ENCODE measurements around the gene IGFN1. TPM values are rescaled to one million over a fixed set of nuclear protein-coding genes. Genes with fewer than 3 reads are reported as not detected.

Gene IGFN1
- total RNA-seq, 4 donors from 2014 or later, result not detected

GRCh38 chr1:201183753-201184152 lies 6.9 kb upstream of the IGFN1 start:
- no peak for ATAC-seq
- 40 to 43% methylated on average over 1 of the region's 5 CpGs for WGBS, 2 donors (ENCODE audit: low coverage in 1 of 2)
- H3K4me3 ChIP-seq, result no peak overlapping the region
- H3K27ac ChIP-seq, result no peak overlapping the region
- no peaks in the 10 kb centered on the region for H3K4me1 ChIP-seq
- TF ChIP-seq EP300 (IDR thresholded peaks at IDR 0.05), result no peak
- H3K9me3 ChIP-seq, result no peaks in the 10 kb centered on the region
- H3K27me3 ChIP-seq, result no peaks in the 10 kb centered on the region
- no peaks in the 10 kb centered on the region for H3K36me3 ChIP-seq

DNA sequence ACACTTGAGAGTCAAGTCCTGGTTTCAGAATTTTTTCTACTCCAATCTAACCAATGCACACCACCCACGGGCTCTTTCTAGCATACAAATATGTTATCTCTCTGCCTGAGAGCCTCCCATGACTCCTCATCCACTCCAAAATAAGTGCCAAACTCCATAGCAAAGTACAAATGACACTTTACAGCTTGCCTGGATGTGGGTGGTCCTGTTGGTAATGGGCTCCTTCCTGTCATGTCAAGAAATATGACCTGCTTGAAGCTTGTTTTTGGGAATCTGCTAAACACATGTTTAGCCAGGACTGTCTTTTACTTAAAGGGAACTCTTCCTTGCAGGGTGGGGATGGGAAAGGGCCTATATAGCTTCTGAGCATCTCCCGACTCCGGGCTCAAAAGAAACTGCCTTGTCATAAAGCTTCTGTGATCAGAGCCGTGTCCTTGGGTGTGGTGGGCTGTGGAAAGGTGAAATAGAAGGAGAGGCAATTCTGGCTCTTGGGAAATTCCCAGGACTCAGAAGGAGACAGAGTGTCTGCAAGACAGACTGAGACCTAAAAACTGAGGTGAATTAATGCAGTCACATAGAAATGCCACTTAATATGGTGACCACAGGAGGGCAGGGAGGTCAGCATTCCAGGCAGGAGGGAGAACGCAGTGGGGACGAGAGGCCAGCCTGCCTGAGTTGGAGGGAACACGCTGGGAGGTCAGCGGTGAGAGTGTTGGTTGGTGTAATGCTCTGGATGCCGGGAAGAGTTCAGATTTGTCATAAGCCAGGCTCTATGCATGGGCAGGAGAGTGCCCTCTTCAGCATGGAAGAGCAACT lies 6.1 kb upstream of the IGFN1 start:
- H3K27ac ChIP-seq, result no peak overlapping the region
- no peaks in the 10 kb centered on the region for H3K4me1 ChIP-seq
- H3K27me3 ChIP-seq, result no peaks in the 10 kb centered on the region
- H3K9me3 ChIP-seq, result no peaks in the 10 kb centered on the region
- peak; percentile 79 for ATAC-seq
- TF ChIP-seq POLR2AphosphoS5 (IDR thresholded peaks at IDR 0.05), result peak; percentile 38
- TF ChIP-seq EP300 (IDR thresholded peaks at IDR 0.05), result no peak
- TF ChIP-seq POLR2A (IDR thresholded peaks at IDR 0.05), result no peak
- TF ChIP-seq, protein P1, sequence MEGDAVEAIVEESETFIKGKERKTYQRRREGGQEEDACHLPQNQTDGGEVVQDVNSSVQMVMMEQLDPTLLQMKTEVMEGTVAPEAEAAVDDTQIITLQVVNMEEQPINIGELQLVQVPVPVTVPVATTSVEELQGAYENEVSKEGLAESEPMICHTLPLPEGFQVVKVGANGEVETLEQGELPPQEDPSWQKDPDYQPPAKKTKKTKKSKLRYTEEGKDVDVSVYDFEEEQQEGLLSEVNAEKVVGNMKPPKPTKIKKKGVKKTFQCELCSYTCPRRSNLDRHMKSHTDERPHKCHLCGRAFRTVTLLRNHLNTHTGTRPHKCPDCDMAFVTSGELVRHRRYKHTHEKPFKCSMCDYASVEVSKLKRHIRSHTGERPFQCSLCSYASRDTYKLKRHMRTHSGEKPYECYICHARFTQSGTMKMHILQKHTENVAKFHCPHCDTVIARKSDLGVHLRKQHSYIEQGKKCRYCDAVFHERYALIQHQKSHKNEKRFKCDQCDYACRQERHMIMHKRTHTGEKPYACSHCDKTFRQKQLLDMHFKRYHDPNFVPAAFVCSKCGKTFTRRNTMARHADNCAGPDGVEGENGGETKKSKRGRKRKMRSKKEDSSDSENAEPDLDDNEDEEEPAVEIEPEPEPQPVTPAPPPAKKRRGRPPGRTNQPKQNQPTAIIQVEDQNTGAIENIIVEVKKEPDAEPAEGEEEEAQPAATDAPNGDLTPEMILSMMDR (IDR thresholded peaks at IDR 0.05), result peak in 3 of 4 experiments; percentile 35 to 52 (median 47)
- no peak overlapping the region for H3K4me3 ChIP-seq
- 36 to 49% methylated on average over 4 to 7 of the region's 9 CpGs for WGBS, 2 donors (ENCODE audit: low coverage in 1 of 2)
- no peaks in the 10 kb centered on the region for H3K36me3 ChIP-seq

DNA sequence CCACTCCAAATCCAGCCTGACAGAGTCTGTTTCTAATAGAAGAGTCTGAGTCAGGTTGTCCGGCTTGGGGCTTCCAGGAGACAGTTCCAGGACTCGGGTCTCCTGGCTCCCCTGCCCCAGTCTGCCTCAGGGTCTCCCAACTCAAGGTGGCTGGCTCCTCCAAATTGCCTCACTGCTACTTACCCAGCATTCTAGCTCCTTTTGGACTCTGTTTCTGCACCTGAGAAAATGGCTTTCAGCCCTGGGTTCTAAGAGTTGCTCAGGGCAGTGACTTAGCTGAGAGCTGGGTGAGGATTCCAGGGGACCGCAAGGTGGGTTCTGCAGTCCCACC lies 5.5 kb upstream of the IGFN1 start:
- H3K27ac ChIP-seq, result no peak overlapping the region

GRCh38 chr1:201185527-201186128 lies 5.0 kb upstream of the IGFN1 start:
- no peaks in the 10 kb centered on the region for H3K4me1 ChIP-seq

More for the DNA sequence above, 5.5 kb upstream of the IGFN1 start:
- Histone ChIP-seq H3K4me1 (no peaks in the 10 kb centered on the region), H3K4me3 (no peak overlapping the region), H3K9me3 (no peaks in the 10 kb centered on the region), H3K27me3 (peaks cover 3% of the 10 kb centered on the region), H3K36me3 (no peaks in the 10 kb centered on the region)
- 14% methylated on average over 2 of the region's 3 CpGs; no CpG with 5 or more reads in 1 of the 2 donors for WGBS, 2 donors (ENCODE audit: low coverage in 1 of 2)
- TF ChIP-seq, protein P1 (IDR thresholded peaks at IDR 0.05), result no peak
- TF ChIP-seq EP300 (IDR thresholded peaks at IDR 0.05) (no peak), POLR2AphosphoS5 (IDR thresholded peaks at IDR 0.05) (no peak)
- ATAC-seq, result no peak

DNA sequence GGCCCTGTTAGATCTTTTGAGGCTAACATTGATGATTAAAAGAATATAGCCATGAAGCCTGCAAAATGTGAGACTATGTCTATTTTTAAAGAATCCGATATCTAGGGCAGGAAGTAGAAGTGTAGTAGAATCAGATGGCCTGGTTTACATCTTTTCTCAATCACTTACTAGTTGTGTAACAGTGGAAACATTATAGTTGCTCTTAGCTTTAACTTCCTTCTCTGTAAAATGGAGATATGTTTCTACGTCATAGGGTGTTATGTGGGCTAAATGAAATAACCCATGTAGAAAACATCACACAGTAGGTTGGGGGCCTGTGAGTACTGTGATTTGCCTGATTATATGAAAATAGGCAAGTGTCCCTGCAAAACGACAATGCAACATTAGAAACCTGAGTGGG lies 4.4 kb upstream of the IGFN1 start:
- TF ChIP-seq POLR2A (IDR thresholded peaks at IDR 0.05), result no peak
- TF ChIP-seq, protein P1 (IDR thresholded peaks at IDR 0.05), result no peak
- no peak for TF ChIP-seq EP300 (IDR thresholded peaks at IDR 0.05)
- TF ChIP-seq POLR2AphosphoS5 (IDR thresholded peaks at IDR 0.05), result no peak
- Histone ChIP-seq H3K9me3 (no peaks in the 10 kb centered on the region), H3K27me3 (peaks cover 11% of the 10 kb centered on the region), H3K4me1 (no peaks in the 10 kb centered on the region), H3K4me3 (no peak overlapping the region), H3K36me3 (no peaks in the 10 kb centered on the region), H3K27ac (no peak overlapping the region)
- 80 to 89% methylated on average over 2 to 3 of the region's 3 CpGs for WGBS, 2 donors (ENCODE audit: low coverage in 1 of 2)
- no peak for ATAC-seq

More at GRCh38 chr1:201185527-201186128, 5.0 kb upstream of the IGFN1 start:
- peaks cover 6% of the 10 kb centered on the region for H3K27me3 ChIP-seq
- H3K9me3 ChIP-seq, result no peaks in the 10 kb centered on the region
- H3K4me3 ChIP-seq, result no peak overlapping the region
- TF ChIP-seq EP300 (IDR thresholded peaks at IDR 0.05) (no peak), POLR2A (IDR thresholded peaks at IDR 0.05) (no peak), POLR2AphosphoS5 (IDR thresholded peaks at IDR 0.05) (no peak)
- TF ChIP-seq, protein P1 (IDR thresholded peaks at IDR 0.05), result no peak
- no peak overlapping the region for H3K27ac ChIP-seq
- ATAC-seq, result no peak
- H3K36me3 ChIP-seq, result no peaks in the 10 kb centered on the region
- WGBS, 2 donors (ENCODE audit: low coverage in 1 of 2), result 78 to 100% methylated on average over 1 of the region's 5 CpGs
